Urothelium cell line (cell line): ENCODE results near the gene ZNF324B.
"Not testable (repeated sequence)": the region's sequence is repeated elsewhere in the genome, so short reads cannot be mapped to it uniquely, and the experiment has no call there.

Source experiments
- DNase-seq: peaks from one replicate; pipeline ENCODE4 v3.0.0; 2011; ENCODE audit warnings: low spot score, mixed read lengths
- FAIRE-seq: peaks from 2 replicates; lab custom pipeline; 2011; peaks lifted over from hg19 to GRCh38; lab: Jason Lieb, UNC

The ZNF324B gene

DNA sequence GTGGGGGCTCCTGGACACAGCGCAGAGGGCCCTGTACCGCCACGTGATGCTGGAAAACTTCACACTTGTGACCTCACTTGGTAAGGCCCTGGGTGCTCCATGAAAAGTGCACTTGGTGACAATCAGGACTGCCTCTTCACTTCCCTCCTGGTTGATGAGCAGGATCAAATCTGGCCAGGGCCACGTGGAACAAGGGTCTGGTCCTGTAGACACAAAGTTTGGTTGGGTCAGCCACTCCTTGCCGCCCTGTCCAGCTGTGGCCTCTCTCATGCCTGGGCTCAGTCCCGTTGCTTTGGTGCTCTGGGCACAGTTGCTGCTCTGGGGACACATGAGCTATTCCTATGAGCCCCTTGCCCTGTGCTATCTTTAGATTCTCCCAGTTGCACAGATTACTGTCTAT is 2.3 kb downstream of the ZNF324B start:
- DNase-seq, result no peak
- no peak for FAIRE-seq

DNA sequence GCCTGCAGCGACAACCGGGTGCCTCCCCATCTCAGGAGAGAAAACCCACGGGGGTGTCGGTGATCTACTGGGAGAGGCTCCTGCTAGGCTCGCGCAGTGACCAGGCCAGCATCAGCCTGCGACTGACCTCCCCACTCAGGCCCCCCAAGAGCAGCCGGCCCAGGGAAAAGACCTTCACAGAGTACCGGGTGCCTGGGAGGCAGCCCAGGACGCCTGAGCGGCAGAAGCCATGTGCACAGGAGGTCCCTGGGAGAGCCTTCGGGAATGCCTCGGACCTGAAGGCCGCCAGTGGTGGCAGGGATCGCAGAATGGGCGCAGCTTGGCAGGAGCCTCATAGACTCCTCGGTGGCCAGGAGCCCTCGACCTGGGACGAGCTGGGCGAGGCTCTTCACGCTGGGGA is 3.9 kb downstream of the ZNF324B start:
- DNase-seq (no peak), FAIRE-seq (no peak)

GRCh38 chr19:58456111-58456510 is 4.7 kb downstream of the ZNF324B start:
- DNase-seq, result no peak
- FAIRE-seq, result no peak

DNA sequence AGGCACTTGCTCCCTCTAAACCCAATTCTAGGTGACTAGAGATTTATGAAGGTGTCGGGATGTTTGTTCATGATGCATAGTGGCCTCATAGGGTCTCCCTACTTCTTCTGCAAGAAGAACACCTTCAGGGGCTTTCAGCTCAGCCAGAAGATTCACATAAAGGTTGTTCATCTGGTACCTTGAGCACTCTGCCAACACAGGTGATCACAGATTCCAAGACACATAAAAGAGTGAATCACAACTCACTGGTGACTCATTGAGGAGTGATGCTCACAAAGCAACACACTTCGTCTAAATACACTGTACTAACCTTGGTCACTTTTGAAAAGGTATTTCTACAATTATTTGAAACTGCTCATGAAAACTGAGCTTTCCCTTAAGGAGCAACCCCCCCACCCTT is 8.6 kb downstream of the ZNF324B start:
- DNase-seq (no peak), FAIRE-seq (no peak)

GRCh38 chr19:58466089-58466759 is 14.8 kb downstream of the ZNF324B start:
- DNase-seq (no peak), FAIRE-seq (no peak)

- FAIRE-seq (peak; percentile 35), DNase-seq (peak; percentile 92)
Observed at GRCh38 chr19:58466760-58467589, 15.6 kb downstream of the ZNF324B start, which contains the start of gene ZNF324. ZNF324 (plus strand) TSS chr19:58467080; CDS start chr19:58469186, 2,106 bp downstream.

DNA sequence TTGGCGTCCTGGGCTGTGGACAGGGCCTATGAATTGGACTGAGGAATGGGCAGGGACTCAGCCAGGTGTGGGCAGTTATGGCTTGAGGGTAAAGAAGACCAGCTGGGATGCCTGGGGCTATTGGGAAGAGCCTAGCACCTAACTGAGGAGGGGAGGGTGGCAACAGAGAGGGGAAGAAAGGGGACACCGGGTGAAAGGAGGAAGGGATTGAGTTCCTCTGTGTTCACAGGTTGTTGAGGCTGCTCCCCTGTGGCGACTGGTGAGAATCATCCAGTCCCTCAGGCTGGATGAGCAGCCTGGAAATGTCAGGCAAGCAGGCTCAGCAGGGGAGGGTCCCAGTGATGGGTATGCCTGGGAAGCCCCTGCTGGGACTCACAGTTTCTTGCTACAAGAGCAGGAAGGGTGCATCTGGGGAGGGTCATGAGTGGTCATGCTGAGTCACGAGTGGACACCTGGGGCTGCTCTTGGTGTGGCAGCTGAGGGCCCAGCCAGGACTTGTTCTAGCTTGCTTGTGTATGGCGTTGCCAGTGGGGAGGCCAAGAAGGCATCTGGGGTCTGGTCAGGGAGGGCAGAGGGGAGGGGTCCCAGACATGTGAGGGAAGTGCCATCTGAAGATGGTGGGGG is 16.9 kb downstream of the ZNF324B start:
- FAIRE-seq, result no peak
- no peak for DNase-seq

- DNase-seq, result no peak
- no peak for FAIRE-seq
Observed at GRCh38 chr19:58469241-58470013, 18.0 kb downstream of the ZNF324B start.

DNA sequence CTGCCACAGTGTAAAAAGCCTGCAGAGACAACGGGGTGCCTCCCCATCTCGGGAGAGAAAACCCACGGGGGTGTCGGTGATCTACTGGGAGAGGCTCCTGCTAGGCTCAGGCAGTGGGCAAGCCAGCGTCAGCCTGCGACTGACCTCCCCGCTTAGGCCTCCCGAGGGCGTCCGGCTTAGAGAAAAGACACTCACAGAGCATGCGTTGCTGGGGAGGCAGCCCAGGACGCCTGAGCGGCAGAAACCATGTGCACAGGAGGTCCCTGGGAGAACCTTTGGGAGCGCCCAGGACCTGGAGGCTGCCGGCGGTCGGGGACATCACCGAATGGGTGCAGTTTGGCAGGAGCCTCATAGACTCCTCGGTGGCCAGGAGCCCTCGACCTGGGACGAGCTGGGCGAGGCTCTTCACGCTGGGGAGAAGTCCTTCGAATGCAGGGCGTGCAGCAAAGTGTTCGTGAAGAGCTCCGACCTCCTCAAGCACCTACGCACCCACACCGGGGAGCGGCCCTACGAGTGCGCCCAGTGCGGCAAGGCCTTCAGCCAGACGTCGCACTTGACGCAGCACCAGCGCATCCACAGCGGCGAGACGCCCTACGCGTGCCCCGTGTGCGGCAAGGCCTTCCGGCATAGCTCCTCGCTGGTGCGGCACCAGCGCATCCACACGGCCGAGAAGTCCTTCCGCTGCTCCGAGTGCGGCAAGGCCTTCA is 19.6 kb downstream of the ZNF324B start:
- peak; percentile 74 for FAIRE-seq
- DNase-seq, result not testable (repeated sequence)

GRCh38 chr19:58471736-58472135 is 20.3 kb downstream of the ZNF324B start:
- DNase-seq (no peak), FAIRE-seq (no peak)

GRCh38 chr19:58473775-58474174 is 22.4 kb downstream of the ZNF324B start:
- FAIRE-seq, result no peak
- no peak for DNase-seq

DNA sequence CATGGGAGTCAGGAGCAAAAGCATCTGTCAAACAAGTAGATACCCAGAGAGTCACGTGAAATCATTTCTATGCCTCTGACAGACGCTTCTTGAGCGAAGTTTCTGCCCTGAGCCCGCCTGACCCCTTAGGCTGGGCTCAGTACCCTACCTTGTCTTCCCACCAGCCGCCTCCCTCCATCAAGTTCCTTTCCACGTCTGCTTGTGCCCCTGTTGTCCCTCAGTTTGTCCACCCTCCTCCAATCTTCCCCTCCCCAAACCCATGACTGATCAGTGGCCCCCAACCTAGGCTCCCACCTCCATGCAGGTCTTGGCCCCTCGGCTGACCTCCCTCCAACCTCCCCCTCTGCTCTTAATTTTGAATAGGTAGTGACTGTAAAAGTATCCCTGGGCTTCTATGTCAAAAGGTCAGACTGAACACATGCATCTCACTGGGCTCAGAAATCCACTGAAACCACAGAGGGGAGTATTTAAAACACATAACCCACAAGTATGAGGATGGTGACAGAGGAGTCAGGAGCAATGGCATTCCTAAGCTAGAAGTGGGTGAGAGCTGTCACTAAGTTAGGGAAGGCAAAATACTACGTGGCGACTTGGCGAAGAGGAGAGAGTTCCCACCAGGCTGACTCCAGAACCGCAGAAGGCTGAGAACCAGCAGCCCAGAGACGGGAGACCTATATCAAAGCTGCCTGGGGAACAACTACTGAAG is 23.0 kb downstream of the ZNF324B start:
- no peak for DNase-seq
- no peak for FAIRE-seq

- DNase-seq (no peak), FAIRE-seq (no peak)
Observed at GRCh38 chr19:58474997-58475713, 23.7 kb downstream of the ZNF324B start.

DNA sequence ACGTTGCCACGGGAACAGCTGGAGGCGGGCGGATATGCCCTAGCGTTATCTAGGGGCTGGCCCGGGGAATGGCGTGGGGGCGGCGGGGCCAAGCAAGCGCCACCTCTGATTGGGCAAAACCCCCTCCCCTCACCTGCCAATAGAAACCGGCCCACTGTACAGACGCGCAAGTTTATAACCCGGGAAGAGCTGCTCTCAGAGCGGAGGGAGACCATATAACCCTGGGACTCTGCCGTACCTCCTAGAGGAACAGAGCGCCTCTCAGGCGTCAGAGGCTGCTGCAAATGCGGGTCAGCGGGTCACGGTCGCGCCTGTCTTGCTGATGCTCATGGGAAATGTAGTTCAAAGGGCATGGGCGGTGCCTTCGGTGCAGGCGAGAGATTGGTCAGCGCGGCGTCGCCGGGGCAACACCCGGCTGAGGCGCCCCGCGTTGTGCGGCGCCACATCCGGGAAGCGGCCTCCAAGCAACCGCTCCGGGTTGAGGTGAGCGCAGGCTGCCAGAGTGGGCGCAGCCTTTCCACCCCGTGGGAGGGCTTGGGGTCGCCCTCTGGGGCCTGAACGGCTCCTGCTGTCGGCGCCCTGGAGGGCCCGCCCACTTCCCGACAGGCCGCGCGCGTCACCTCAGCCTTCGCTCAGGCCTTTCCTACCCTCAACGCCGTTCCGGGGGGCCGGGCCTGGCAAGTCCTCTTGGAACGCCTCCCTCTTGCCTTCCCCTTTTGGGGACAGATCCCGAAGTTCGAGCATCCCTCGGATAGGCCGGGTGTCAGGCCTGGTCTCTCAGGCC is 24.5 kb downstream of the ZNF324B start, which contains the start of gene ZNF446:
Gene ZNF446 (plus strand): TSS at position 639 of the 784 bp plus-strand sequence. CDS start 867 bp downstream, outside the sequence.
- FAIRE-seq (peak; percentile 37), DNase-seq (peak; percentile 91)

GRCh38 chr19:58476498-58477015 is 25.1 kb downstream of the ZNF324B start:
- DNase-seq, result no peak
- no peak for FAIRE-seq

DNA sequence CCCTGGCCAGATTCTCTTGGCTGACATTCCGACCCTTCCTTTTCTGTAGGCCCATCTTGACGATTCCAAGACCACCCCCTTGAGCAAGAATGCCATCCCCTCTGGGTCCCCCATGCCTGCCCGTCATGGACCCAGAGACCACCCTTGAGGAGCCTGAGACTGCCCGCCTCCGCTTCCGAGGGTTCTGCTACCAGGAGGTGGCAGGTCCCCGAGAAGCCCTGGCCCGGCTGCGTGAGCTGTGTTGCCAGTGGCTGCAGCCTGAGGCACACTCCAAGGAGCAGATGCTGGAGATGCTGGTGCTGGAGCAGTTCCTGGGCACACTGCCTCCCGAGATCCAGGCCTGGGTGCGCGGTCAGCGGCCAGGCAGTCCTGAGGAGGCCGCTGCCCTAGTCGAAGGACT is 25.7 kb downstream of the ZNF324B start:
- no peak for DNase-seq
- no peak for FAIRE-seq

DNA sequence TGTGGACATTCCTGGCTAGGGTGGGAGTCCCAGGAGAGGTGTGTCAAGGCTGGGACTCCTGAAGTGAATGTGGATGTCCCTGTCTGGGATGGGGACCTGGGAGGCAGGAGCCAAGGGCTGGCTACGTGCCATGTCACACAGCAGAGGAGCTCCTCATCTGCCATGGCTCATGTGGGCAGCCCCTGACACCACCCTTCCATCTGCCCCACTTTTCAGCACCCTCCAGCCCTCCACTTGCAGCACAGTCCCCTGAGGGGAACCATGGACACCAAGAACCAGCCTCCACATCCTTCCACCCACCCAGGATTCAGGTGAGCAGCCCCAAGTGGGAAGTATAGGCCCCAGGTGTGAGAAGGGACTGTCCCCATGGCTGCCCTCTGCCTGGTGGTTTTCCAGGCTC is 26.4 kb downstream of the ZNF324B start:
- DNase-seq, result no peak

GRCh38 chr19:58479303-58479702 is 27.9 kb downstream of the ZNF324B start:
- DNase-seq (no peak), FAIRE-seq (no peak)

More for the DNA sequence above, 26.4 kb downstream of the ZNF324B start:
- no peak for FAIRE-seq
